HepG2 (cell line): ENCODE data around the gene NFIC. TPM values are rescaled to one million over a fixed set of nuclear protein-coding genes. Genes with fewer than 3 reads are reported as not detected.

ENCODE experiments used
- ATAC-seq: fragments of 200-7000 bp; cut with Tn5 transposase; 3 replicates; pipeline ENCODE4 v1.9.1; 2020; ENCODE audit warnings: mild to moderate bottlenecking, moderate library complexity
- BruUV-seq: library from RNA; stranded (reverse); fragments of 400-500 nt; replicated peaks from 2 replicates; lab custom pipeline; 2021; lab: Mats Ljungman, UMichigan
- CTCF ChIA-PET: fragments of 300-600 bp; formaldehyde crosslinking; extraction: SDS; loops from one replicate; lab custom pipeline; 2021; ENCODE audit warnings: low total read pairs, inconsistent platforms, low intra/inter-chr PET ratio; lab: Yijun Ruan, JAX
- POLR2A ChIA-PET: fragments of 350-600 bp; sonication (Branson Sonifier 250); formaldehyde crosslinking; loops from one replicate; lab custom pipeline; 2020; ENCODE audit warnings: antibody characterized with exemption, inconsistent platforms; lab: Yijun Ruan, JAX
- DNase-seq: peaks from one replicate; pipeline ENCODE4 v3.0.0-alpha.2; 2015; ENCODE audit warnings: low spot score
- FAIRE-seq: peaks from 3 replicates; lab custom pipeline; 2011; peaks lifted over from hg19 to GRCh38; lab: Jason Lieb, UNC
- H2AFZ ChIP-seq: one replicate; pipeline ENCODE4 v1.6.1; 2011; ENCODE audit warnings: low read length, inconsistent platforms
- H3K27ac ChIP-seq: fragments of 300-600 bp; 3 replicates; pipeline ENCODE4 v1.8.0; 2011; ENCODE audit warnings: mixed run types, mild to moderate bottlenecking, mixed read lengths, low read length, inconsistent platforms; ENCODE audit not compliant: insufficient read depth; ENCODE audit errors: extremely low read length
- H3K27me3 ChIP-seq, 2 experiments: fragments of 200-600 bp in 1 of 2; 2 replicates in 1 of 2; 3 replicates in 1 of 2; pipeline versions ENCODE4 v1.6.0 to v1.8.0; 2011; ENCODE audit warnings: low read length in 2 of 2, mild to moderate bottlenecking in 2 of 2, moderate library complexity in 2 of 2, inconsistent platforms in 1 of 2; ENCODE audit not compliant: insufficient read depth in 2 of 2, control insufficient read depth in 1 of 2
- H3K36me3 ChIP-seq, 2 experiments: fragments of 200-600 bp in 1 of 2; replicated peaks in 1 of 2; 2 replicates in 1 of 2; 3 replicates in 1 of 2; pipeline versions ENCODE4 v1.5.1 to v1.8.0; 2011; ENCODE audit warnings: low read length in 2 of 2, inconsistent platforms in 1 of 2; ENCODE audit not compliant: insufficient read depth in 2 of 2, control insufficient read depth in 1 of 2
- H3K4me1 ChIP-seq: 2 replicates; pipeline ENCODE4 v1.5.1; 2012; ENCODE audit warnings: low read length, inconsistent platforms; ENCODE audit not compliant: insufficient read depth
- H3K4me2 ChIP-seq: 2 replicates; pipeline ENCODE4 v1.6.0; 2011; ENCODE audit warnings: low read depth, low read length, inconsistent platforms
- H3K4me3 ChIP-seq, 3 experiments: fragments of 200-600 bp in 1 of 3; sonication (generic), shearing (Covaris generic) in 1 of 3; replicated peaks in 1 of 3; 2 replicates each; pipeline ENCODE4 v1.5.1; 2011 to 2016; ENCODE audit warnings: low read length in 3 of 3, inconsistent platforms in 2 of 3, low read depth in 2 of 3, mild to moderate bottlenecking in 2 of 3, control low read depth in 1 of 3, mixed read lengths in 1 of 3; ENCODE audit not compliant: insufficient read depth in 1 of 3
- H3K79me2 ChIP-seq: one replicate; pipeline ENCODE4 v1.6.1; 2011; ENCODE audit warnings: low read length, inconsistent platforms; ENCODE audit not compliant: insufficient read depth
- H3K9ac ChIP-seq: 2 replicates; pipeline ENCODE4 v1.6.0; 2011; ENCODE audit warnings: mild to moderate bottlenecking, low read depth, low read length, inconsistent platforms; ENCODE audit not compliant: insufficient read depth
- H3K9me3 ChIP-seq: 2 replicates; pipeline ENCODE4 v1.5.1; 2012; ENCODE audit warnings: mild to moderate bottlenecking, low read length
- H4K20me1 ChIP-seq: 2 replicates; pipeline ENCODE4 v1.6.0; 2011; ENCODE audit warnings: inconsistent platforms, mild to moderate bottlenecking, low read length, moderate library complexity; ENCODE audit not compliant: insufficient read depth
- CREB1 ChIP-seq, 2 experiments: fragments of 450-650 bp in 1 of 2; IDR thresholded peaks; 2 replicates each; pipeline ENCODE4 v1.6.1; 2016 to 2017; ENCODE audit warnings: control low read depth in 1 of 2, mild to moderate bottlenecking in 1 of 2, missing compliant biosample characterization in 1 of 2, missing genetic modification characterization in 1 of 2
- FOXA1 ChIP-seq, 2 experiments: fragments of 450-650 bp in 1 of 2; sonication (generic) in 1 of 2; formaldehyde crosslinking in 1 of 2; IDR thresholded peaks; 2 replicates each; pipeline versions ENCODE4 v1.4.0 to v1.6.1; 2016 to 2020; ENCODE audit warnings: missing genetic modification reagents in 1 of 2
- FOXA3 ChIP-seq: IDR thresholded peaks from 2 replicates; pipeline ENCODE4 v1.6.1; 2016; ENCODE audit warnings: missing genetic modification reagents, missing compliant biosample characterization
- KDM5B ChIP-seq: sonication (generic); formaldehyde crosslinking; IDR thresholded peaks from 2 replicates; pipeline ENCODE4 v1.4.0; 2020; ENCODE audit warnings: missing genetic modification reagents, mild to moderate bottlenecking, borderline replicate concordance
- MAFF ChIP-seq: IDR thresholded peaks from 2 replicates; pipeline ENCODE4 v1.6.1; 2011; ENCODE audit warnings: low read depth, low read length, improper control_type of control experiment
- MAFK ChIP-seq, 2 experiments: IDR thresholded peaks in 1 of 2; conservative IDR thresholded peaks in 1 of 2; 2 replicates each; pipeline ENCODE4 v1.6.1; 2011; ENCODE audit warnings: improper control_type of control experiment in 2 of 2, low read length in 2 of 2
- RARA ChIP-seq: IDR thresholded peaks from 2 replicates; pipeline ENCODE4 v1.6.1; 2016; ENCODE audit warnings: missing genetic modification reagents, missing compliant biosample characterization
- SAP130 ChIP-seq: IDR thresholded peaks from 2 replicates; pipeline ENCODE4 v1.6.1; 2016; ENCODE audit warnings: low read depth
- TIGD3 ChIP-seq: sonication (generic); formaldehyde crosslinking; IDR thresholded peaks from 2 replicates; pipeline ENCODE4 v1.5.1; 2020; ENCODE audit warnings: mild to moderate bottlenecking, missing genetic modification reagents, borderline replicate concordance
- ZNF205 ChIP-seq: IDR thresholded peaks from 2 replicates; pipeline ENCODE4 v1.6.1; 2018; ENCODE audit warnings: missing biosample characterization, missing genetic modification reagents
- ZNF292 ChIP-seq: sonication (generic); formaldehyde crosslinking; IDR thresholded peaks from 2 replicates; pipeline ENCODE4 v1.8.1; 2022; ENCODE audit warnings: mild to moderate bottlenecking, low read depth, missing genetic modification reagents, borderline replicate concordance
- ZNF687 ChIP-seq: sonication (generic); formaldehyde crosslinking; IDR thresholded peaks from 2 replicates; pipeline ENCODE4 v1.5.1; 2020; ENCODE audit warnings: mild to moderate bottlenecking, missing genetic modification reagents, moderate library complexity
- ZNF770 ChIP-seq: sonication (generic); formaldehyde crosslinking; IDR thresholded peaks from 2 replicates; pipeline ENCODE4 v1.5.0; 2020; ENCODE audit warnings: mild to moderate bottlenecking, missing genetic modification reagents
- ZSCAN5A ChIP-seq: sonication (generic); formaldehyde crosslinking; IDR thresholded peaks from 2 replicates; pipeline ENCODE4 v1.8.0; 2022; ENCODE audit warnings: mild to moderate bottlenecking, missing genetic modification reagents, borderline replicate concordance
- WGBS: methylation state at CpG from one replicate; pipeline ENCODE4 v1.1.6; 2017; ENCODE audit warnings: low lambda C conversion rate; 5-methylcytosine and 5-hydroxymethylcytosine counted together
- in situ Hi-C: cut with HindIII; loops from 2 replicates; pipeline ENCODE4 v1.10.0; 2017; ENCODE audit warnings: low pct_unique_long_range_greater_than_20kb; ENCODE audit not compliant: extremely low pct_ligation_motif_present
- intact Hi-C: fragments of 100-400 bp; cut with micrococcal nuclease; formaldehyde crosslinking; loops from one replicate; pipeline ENCODE4 v1.10.0; 2022; ENCODE audit not compliant: unreplicated experiment
- polyA plus RNA-seq, 8 experiments: library from polyadenylated mRNA; depleted of rRNA in 3 of 8; stranded (reverse) in 7 of 8; unstranded in 1 of 8; fragments of >200 nt; fragmentation: Illumina TruSeq in 4 of 8; extraction: Trizol in 4 of 8; gene quantifications; 2 replicates each; pipeline versions ENCODE4 v1.2.1 to v1.2.3, GENCODE V29; 2011 to 2016; ENCODE audit warnings: low read depth in 4 of 8, missing spikeins in 1 of 8, mixed read lengths in 1 of 8; ENCODE audit not compliant: insufficient read depth in 1 of 8
- total RNA-seq, 5 experiments: library from RNA; depleted of rRNA; stranded (reverse); fragments of >200 nt; fragmentation: Illumina TruSeq; extraction: Trizol; gene quantifications; 2 replicates each; pipeline ENCODE4 v1.2.3, GENCODE V29; 2016; ENCODE audit warnings: low read depth in 1 of 5

Gene NFIC
- total and polyA plus RNA-seq, 2 of the 13 experiments (the other 11 are each of a cell fraction or from before 2014, with no cell fraction given) = 1.3 to 2.5 TPM

GRCh38 chr19:3503036-3503572 lies 136.7 kb downstream of the NFIC start:
- BruUV-seq = no TSS peak
- no peaks in the 10 kb centered on the region; a peak in 1 of 5 replicates for H3K27me3 ChIP-seq
- H3K36me3 ChIP-seq = no peaks in the 10 kb centered on the region
- no peak overlapping the region for H2AFZ ChIP-seq
- ChIA-PET POLR2A (no interaction called here), CTCF (no interaction called here)
- no peak for ATAC-seq
- WGBS = 21% methylated on average over 10 of the region's 13 CpGs
- no peak overlapping the region for H3K27ac ChIP-seq
- H3K9ac ChIP-seq = no peak overlapping the region
- TF ChIP-seq ZNF205 (CRISPR knock-in tag) (no peak), ZNF770 (CRISPR knock-in tag) (peak; percentile 76), MAFK (conservative IDR thresholded peaks at IDR 0.05 in 1 of 2, IDR thresholded peaks at IDR 0.05 in 1 of 2; ENCODE audit: low read length in 2 of 2) (peak; percentile 69 to 71), RARA (CRISPR knock-in tag) (peak; percentile 51; the same call in 1 of the 2 replicates), FOXA1 (IDR thresholded peaks at IDR 0.05) (no peak), FOXA1 (CRISPR knock-in tag; IDR thresholded peaks at IDR 0.05) (0 out of 2 replicates have a peak, but pooled peaks have one; percentile 11), ZNF292 (CRISPR knock-in tag) (0 out of 2 replicates have a peak, but pooled peaks have one; percentile 17), SAP130 (CRISPR knock-in tag) (peak; percentile 18; the same call in 1 of the 2 replicates), TIGD3 (CRISPR knock-in tag) (no peak), ZNF687 (peak; percentile 44), ZSCAN5A (CRISPR knock-in tag) (no peak), FOXA3 (peak; percentile 22; the same call in 1 of the 2 replicates), CREB1 (IDR thresholded peaks at IDR 0.05) (0 out of 2 replicates have a peak, but pooled peaks have one; percentile 13), CREB1 (CRISPR knock-in tag; IDR thresholded peaks at IDR 0.05) (no peak), KDM5B (CRISPR knock-in tag) (peak; percentile 18; the same call in 1 of the 2 replicates), MAFF (peak; percentile 69)
- no peak for FAIRE-seq
- no peaks in the 10 kb centered on the region for H3K9me3 ChIP-seq
- H3K79me2 ChIP-seq = peaks cover 33% of the 10 kb centered on the region
- H3K4me1 ChIP-seq = peaks cover 70% of the 10 kb centered on the region
- peak overlapping the region; percentile 70 for H3K4me2 ChIP-seq
- in situ Hi-C loops (no loop called here), intact Hi-C loops (no loop called here)
- no peak for DNase-seq
- peak overlapping the region in 2 of 3 experiments; percentile 15 to 49; a peak in 4 of 6 replicates for H3K4me3 ChIP-seq
- H4K20me1 ChIP-seq = no peaks in the 10 kb centered on the region; the same call in 1 of the 2 replicates
